GM19467 (cell line): ENCODE measurements around the gene ARHGEF17.

Source experiments
- ATAC-seq: cut with Tn5 transposase; IDR thresholded peaks from one replicate; pipeline ENCODE4 v1.9.1; 2021; ENCODE audit warnings: mild to moderate bottlenecking, moderate library complexity; ENCODE audit not compliant: unreplicated experiment

ARHGEF17 gene

GRCh38 chr11:73403541-73403940 is 95.5 kb downstream of the ARHGEF17 start:
- no peak for ATAC-seq

- ATAC-seq, result no peak
These were observed 96.0 kb downstream of the ARHGEF17 start for GRCh38 chr11:73404048-73404447.

GRCh38 chr11:73404506-73405145 is 96.5 kb downstream of the ARHGEF17 start:
- no peak for ATAC-seq

GRCh38 chr11:73405146-73405510 is 97.1 kb downstream of the ARHGEF17 start:
- ATAC-seq, result no peak

GRCh38 chr11:73406131-73406530 is 98.1 kb downstream of the ARHGEF17 start:
- ATAC-seq, result no peak

GRCh38 chr11:73406619-73407018 is 98.5 kb downstream of the ARHGEF17 start:
- no peak for ATAC-seq

GRCh38 chr11:73409431-73409830 is 101.4 kb downstream of the ARHGEF17 start:
- no peak for ATAC-seq

GRCh38 chr11:73410627-73411026 is 102.6 kb downstream of the ARHGEF17 start:
- no peak for ATAC-seq

- ATAC-seq, result no peak
These were observed 103.0 kb downstream of the ARHGEF17 start for GRCh38 chr11:73411031-73411430.

- ATAC-seq, result no peak
These were observed 104.2 kb downstream of the ARHGEF17 start for GRCh38 chr11:73412308-73412707.

- no peak for ATAC-seq
These were observed 105.2 kb downstream of the ARHGEF17 start for GRCh38 chr11:73413256-73413655.

- no peak for ATAC-seq
These were observed 107.0 kb downstream of the ARHGEF17 start for GRCh38 chr11:73414977-73415651.

GRCh38 chr11:73415854-73416615 is 108.0 kb downstream of the ARHGEF17 start:
- no peak for ATAC-seq

- no peak for ATAC-seq
These were observed 108.7 kb downstream of the ARHGEF17 start for GRCh38 chr11:73416786-73417185.
